Measurements from ENCODE around the gene OSBPL3.

OSBPL3 gene

DNA sequence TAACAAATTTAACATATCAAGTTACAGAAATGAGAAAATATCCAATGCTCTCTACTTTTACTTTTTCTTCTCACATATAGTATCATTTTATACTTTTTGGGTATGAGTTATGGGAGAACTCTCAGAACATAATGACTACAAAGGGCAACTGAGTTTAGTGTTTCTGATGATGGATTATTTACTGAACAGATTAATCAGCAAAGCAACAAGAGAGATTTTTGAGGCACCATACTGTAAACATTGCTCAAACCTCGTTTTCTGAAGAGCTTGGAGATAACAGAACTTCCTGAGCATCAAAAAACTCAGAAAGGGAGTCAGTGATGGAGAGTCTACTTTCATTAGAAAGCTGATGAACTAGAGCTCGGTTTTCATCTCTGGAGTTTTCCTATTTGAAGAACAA is 137.9 kb downstream of the OSBPL3 start:
- no peak for DNase-seq (ENCODE audit: low read depth, low spot score)
- Histone ChIP-seq H3K9ac (ENCODE audit: insufficient read length) (no peak overlapping the region), H3K4me3 (no peak overlapping the region), H3K27ac (no peak overlapping the region), H3K36me3 (ENCODE audit: insufficient read depth, low read length) (peaks cover 4% of the 10 kb centered on the region; the same call in 1 of the 2 replicates), H3K9me3 (ENCODE audit: low read depth, low read length) (no peaks in the 10 kb centered on the region)
- no peak for TF ChIP-seq POLR2AphosphoS5 (IDR thresholded peaks at IDR 0.05; ENCODE audit: borderline replicate concordance, low read depth, low read length)
- no peak for TF ChIP-seq FOXP2 (optimal IDR thresholded peaks at IDR 0.05; ENCODE audit: control extremely low read depth, extremely low read length, insufficient read depth)
- no peak for TF ChIP-seq EZH2 (IDR thresholded peaks at IDR 0.05)

DNA sequence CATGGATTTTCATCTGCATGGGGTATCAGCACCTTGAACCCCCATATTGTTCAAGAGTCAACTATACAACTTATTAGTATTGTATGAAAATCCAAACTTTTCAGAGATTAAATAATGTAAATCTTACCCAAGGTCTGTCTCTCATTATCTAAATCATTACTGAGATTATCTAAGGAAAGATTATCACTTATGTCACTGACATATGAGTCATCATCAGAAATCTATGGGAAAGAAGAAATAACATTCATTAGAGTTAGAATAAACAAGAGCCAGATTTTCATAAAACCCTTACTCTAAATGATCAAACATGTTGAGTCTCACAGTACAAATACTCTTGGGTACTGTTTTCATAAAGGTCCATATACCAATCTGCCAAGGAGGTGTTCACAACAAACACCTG is 139.4 kb downstream of the OSBPL3 start:
- no peak for TF ChIP-seq POLR2AphosphoS5 (IDR thresholded peaks at IDR 0.05; ENCODE audit: borderline replicate concordance, low read depth, low read length)
- no peak for TF ChIP-seq EZH2 (IDR thresholded peaks at IDR 0.05)
- TF ChIP-seq FOXP2 (optimal IDR thresholded peaks at IDR 0.05; ENCODE audit: control extremely low read depth, extremely low read length, insufficient read depth) = no peak
- H3K4me3 ChIP-seq = no peak overlapping the region
- H3K36me3 ChIP-seq (ENCODE audit: insufficient read depth, low read length) = peaks cover 4% of the 10 kb centered on the region; the same call in 1 of the 2 replicates
- H3K27ac ChIP-seq = no peak overlapping the region
- DNase-seq (ENCODE audit: low read depth, low spot score) = no peak
- no peak overlapping the region for H3K9ac ChIP-seq (ENCODE audit: insufficient read length)
- no peaks in the 10 kb centered on the region for H3K9me3 ChIP-seq (ENCODE audit: low read depth, low read length)

GRCh38 chr7:24836084-24836483 is 143.9 kb downstream of the OSBPL3 start:
- TF ChIP-seq EZH2 (IDR thresholded peaks at IDR 0.05) (no peak), FOXP2 (optimal IDR thresholded peaks at IDR 0.05; ENCODE audit: control extremely low read depth, extremely low read length, insufficient read depth) (no peak), POLR2AphosphoS5 (IDR thresholded peaks at IDR 0.05; ENCODE audit: borderline replicate concordance, low read depth, low read length) (no peak)
- Histone ChIP-seq H3K9ac (ENCODE audit: insufficient read length) (no peak overlapping the region), H3K4me3 (no peak overlapping the region), H3K27ac (no peak overlapping the region), H3K36me3 (ENCODE audit: insufficient read depth, low read length) (peaks cover 4% of the 10 kb centered on the region; the same call in 1 of the 2 replicates), H3K9me3 (ENCODE audit: low read depth, low read length) (no peaks in the 10 kb centered on the region)
- DNase-seq (ENCODE audit: low read depth, low spot score) = no peak

DNA sequence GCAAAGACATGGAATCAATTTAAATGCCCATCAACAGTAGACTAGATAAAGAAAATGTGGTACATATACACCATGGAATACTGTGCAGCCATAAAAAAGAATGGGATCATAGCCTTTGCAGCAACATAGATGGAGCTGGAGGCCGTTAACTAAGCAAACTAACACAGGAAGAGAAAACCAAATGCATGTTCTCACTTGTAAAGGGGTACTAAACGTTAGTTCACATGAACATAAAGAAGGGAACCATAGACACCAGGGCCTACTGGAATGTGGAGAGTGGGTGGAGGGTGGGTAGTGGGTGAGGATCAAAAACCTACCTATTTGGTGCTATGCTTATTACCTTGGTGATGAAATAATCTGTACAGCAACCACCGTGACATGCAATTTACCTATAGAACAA is 144.3 kb downstream of the OSBPL3 start:
- no peak for DNase-seq (ENCODE audit: low read depth, low spot score)
- Histone ChIP-seq H3K36me3 (ENCODE audit: insufficient read depth, low read length) (peaks cover 4% of the 10 kb centered on the region; the same call in 1 of the 2 replicates), H3K9me3 (ENCODE audit: low read depth, low read length) (no peaks in the 10 kb centered on the region), H3K27ac (no peak overlapping the region), H3K4me3 (no peak overlapping the region), H3K9ac (ENCODE audit: insufficient read length) (no peak overlapping the region)
- TF ChIP-seq EZH2 (IDR thresholded peaks at IDR 0.05) (no peak), FOXP2 (optimal IDR thresholded peaks at IDR 0.05; ENCODE audit: control extremely low read depth, extremely low read length, insufficient read depth) (no peak), POLR2AphosphoS5 (IDR thresholded peaks at IDR 0.05; ENCODE audit: borderline replicate concordance, low read depth, low read length) (no peak)

GRCh38 chr7:24834128-24834798 is 145.7 kb downstream of the OSBPL3 start:
- Histone ChIP-seq H3K27ac (no peak overlapping the region), H3K9ac (ENCODE audit: insufficient read length) (no peak overlapping the region), H3K9me3 (ENCODE audit: low read depth, low read length) (no peaks in the 10 kb centered on the region), H3K36me3 (ENCODE audit: insufficient read depth, low read length) (peaks cover 6% of the 10 kb centered on the region; the same call in 1 of the 2 replicates), H3K4me3 (no peak overlapping the region)
- DNase-seq (ENCODE audit: low read depth, low spot score) = no peak
- TF ChIP-seq POLR2AphosphoS5 (IDR thresholded peaks at IDR 0.05; ENCODE audit: borderline replicate concordance, low read depth, low read length) (no peak), FOXP2 (optimal IDR thresholded peaks at IDR 0.05; ENCODE audit: control extremely low read depth, extremely low read length, insufficient read depth) (no peak), EZH2 (IDR thresholded peaks at IDR 0.05) (no peak)

GRCh38 chr7:24833549-24833948 is 146.4 kb downstream of the OSBPL3 start:
- H3K9ac ChIP-seq (ENCODE audit: insufficient read length) = no peak overlapping the region
- DNase-seq (ENCODE audit: low read depth, low spot score) = no peak
- TF ChIP-seq FOXP2 (optimal IDR thresholded peaks at IDR 0.05; ENCODE audit: control extremely low read depth, extremely low read length, insufficient read depth) (no peak), POLR2AphosphoS5 (IDR thresholded peaks at IDR 0.05; ENCODE audit: borderline replicate concordance, low read depth, low read length) (no peak), EZH2 (IDR thresholded peaks at IDR 0.05) (no peak)
- H3K36me3 ChIP-seq (ENCODE audit: insufficient read depth, low read length) = peaks cover 5% of the 10 kb centered on the region; the same call in 1 of the 2 replicates
- H3K9me3 ChIP-seq (ENCODE audit: low read depth, low read length) = no peaks in the 10 kb centered on the region
- H3K27ac ChIP-seq = no peak overlapping the region
- no peak overlapping the region for H3K4me3 ChIP-seq

DNA sequence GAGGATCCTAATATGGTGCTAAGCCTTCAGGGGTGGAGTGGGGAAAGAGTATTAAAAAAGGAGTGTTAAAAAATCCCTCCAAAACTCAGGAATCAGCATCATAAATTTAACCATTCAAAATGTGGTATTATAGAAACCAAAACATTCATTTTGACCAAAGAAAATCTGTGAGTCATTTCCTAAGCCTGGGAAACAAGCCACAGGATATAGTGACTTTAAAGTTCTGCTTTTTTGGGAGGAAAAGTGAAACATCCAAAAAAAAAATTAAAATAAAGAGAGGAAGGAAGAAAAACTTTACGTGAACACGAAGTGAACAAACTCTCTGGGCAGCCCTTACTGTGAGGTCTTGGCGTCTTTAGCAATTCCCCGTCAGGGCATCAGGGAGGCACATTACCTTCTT is 148.7 kb downstream of the OSBPL3 start:
- no peak for DNase-seq (ENCODE audit: low read depth, low spot score)
- no peak overlapping the region for H3K9ac ChIP-seq (ENCODE audit: insufficient read length)
- no peak overlapping the region for H3K4me3 ChIP-seq
- no peaks in the 10 kb centered on the region for H3K9me3 ChIP-seq (ENCODE audit: low read depth, low read length)
- H3K36me3 ChIP-seq (ENCODE audit: insufficient read depth, low read length) = peaks cover 5% of the 10 kb centered on the region; the same call in 1 of the 2 replicates
- TF ChIP-seq EZH2 (IDR thresholded peaks at IDR 0.05) (no peak), POLR2AphosphoS5 (IDR thresholded peaks at IDR 0.05; ENCODE audit: borderline replicate concordance, low read depth, low read length) (no peak), FOXP2 (optimal IDR thresholded peaks at IDR 0.05; ENCODE audit: control extremely low read depth, extremely low read length, insufficient read depth) (no peak)
- no peak overlapping the region for H3K27ac ChIP-seq

- DNase-seq (ENCODE audit: low read depth, low spot score) = no peak
- Histone ChIP-seq H3K9ac (ENCODE audit: insufficient read length) (no peak overlapping the region), H3K36me3 (ENCODE audit: insufficient read depth, low read length) (peaks cover 5% of the 10 kb centered on the region; the same call in 1 of the 2 replicates), H3K4me3 (no peak overlapping the region), H3K27ac (no peak overlapping the region), H3K9me3 (ENCODE audit: low read depth, low read length) (no peaks in the 10 kb centered on the region)
- TF ChIP-seq FOXP2 (optimal IDR thresholded peaks at IDR 0.05; ENCODE audit: control extremely low read depth, extremely low read length, insufficient read depth) (no peak), POLR2AphosphoS5 (IDR thresholded peaks at IDR 0.05; ENCODE audit: borderline replicate concordance, low read depth, low read length) (no peak), EZH2 (IDR thresholded peaks at IDR 0.05) (no peak)
These were observed 149.4 kb downstream of the OSBPL3 start for GRCh38 chr7:24830440-24831050.
